H4 (cell line): ENCODE measurements around the gene GFAP. TPM values are rescaled to one million over a fixed set of nuclear protein-coding genes. Genes with fewer than 3 reads are reported as not detected.
"Not testable (repeated sequence)": the region's sequence is repeated elsewhere in the genome, so short reads cannot be mapped to it uniquely, and the experiment has no call there.

ENCODE experiments used
- DNase-seq: peaks from one replicate; pipeline ENCODE4 v3.0.0-alpha.2; 2015; ENCODE audit warnings: low spot score
- total RNA-seq: library from RNA; depleted of rRNA; stranded (reverse); fragments of >200 nt; shearing (Covaris generic); gene quantifications from 2 replicates; pipeline ENCODE4 v1.2.3, GENCODE V29; 2014; rRNA removed

GFAP gene
- total RNA-seq: not detected in 2 replicates

DNA sequence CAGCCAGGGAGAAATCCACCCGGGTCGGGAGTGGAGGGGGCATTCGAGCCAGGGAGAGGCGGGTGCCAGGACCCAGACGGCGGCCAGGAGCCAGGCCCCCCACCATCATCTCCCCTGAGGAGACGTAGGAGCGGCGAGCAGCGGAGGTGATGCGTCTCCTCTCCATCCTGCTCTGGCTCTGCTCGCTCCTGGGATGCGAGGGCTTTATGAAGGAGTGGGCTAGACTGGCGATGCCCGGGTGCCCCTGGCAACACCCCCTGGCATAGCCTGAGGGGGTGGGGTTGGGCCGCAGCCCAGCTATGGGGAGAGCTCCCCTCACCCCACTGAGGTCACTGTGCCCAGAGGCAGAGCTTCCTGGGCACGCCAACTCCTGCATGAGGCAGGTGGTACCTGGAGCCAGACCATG is at the start of gene GFAP:
Gene GFAP (minus strand): TSS at position 180 of the 406 bp plus-strand sequence. CDS start 14 bp downstream, at position 166.
- DNase-seq: no peak

DNA sequence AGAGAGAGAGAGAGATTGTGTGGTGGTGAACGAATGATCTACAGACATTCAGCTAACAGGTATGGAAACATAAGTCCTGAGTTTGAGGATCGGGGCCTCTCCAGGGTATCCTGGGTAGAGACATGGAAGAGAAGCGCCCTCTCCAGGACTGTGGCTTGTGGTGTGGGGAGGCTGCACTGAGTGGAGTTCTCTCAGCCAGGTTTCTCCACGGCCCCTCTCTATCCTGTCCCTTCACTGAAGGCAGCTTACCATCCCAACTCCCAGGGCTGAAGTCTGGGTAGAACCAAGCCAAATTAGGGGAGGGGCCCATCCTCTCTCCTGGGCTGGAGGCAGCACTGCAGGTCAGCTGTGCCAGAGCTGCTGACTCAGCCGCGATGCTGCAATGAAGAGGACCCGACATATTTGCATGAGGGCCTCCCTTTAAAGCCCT is 46.6 kb upstream of the GFAP start:
- DNase-seq: no peak

DNA sequence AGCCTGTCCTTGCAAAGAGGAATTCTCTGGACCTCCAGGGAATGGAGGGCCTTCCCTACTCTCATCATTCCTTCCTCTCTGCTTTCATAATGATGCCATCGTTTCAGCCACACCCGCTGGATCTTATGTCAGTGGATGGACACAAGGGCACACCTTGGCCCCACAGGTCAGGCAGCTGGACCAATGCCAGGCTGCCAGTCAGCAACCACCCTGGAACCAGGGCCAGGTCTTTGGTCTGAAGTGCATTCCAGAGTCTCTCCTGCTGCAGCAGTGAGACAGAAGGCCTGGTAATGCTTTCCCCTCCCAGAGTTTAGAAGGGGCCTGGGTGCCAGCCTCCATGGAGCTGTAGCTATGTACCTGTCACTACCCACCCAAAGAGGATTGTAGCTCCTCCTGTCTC is 45.4 kb upstream of the GFAP start:
- no peak for DNase-seq

DNA sequence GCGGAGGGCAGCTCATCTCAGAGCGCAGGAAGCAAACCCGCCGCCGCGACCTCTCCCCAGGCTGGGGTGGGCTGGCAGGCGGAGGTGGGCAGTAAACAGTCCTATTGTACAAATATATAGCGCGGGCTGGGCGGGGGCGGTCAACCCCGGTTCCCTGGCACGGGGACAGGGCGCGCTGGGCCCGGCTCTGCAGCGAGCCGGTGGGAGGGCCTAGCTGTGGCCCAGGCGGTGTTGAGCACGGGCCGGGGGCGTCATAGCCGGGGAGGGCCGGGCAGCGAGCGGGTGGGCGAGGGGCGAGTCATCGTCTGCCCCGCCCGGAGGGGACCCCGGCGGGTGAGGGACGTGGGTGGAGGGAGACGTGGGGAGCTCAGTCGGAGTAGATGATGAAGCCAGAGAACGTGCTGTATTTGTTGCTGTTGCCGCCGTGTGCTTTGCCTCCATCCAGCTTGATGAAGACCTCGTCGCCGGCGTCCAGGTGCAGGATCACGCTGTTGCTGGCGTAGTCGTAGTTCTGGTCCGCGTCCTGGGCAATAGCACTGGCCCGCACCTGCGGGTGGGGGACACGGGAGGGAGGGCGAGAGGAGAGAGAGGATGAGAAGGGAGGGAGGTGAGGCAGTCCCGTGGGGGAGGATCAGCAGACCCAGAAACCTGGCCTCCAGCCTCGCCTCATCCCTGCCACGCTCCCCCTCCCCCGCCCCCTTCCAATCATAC is 44.7 kb upstream of the GFAP start:
- DNase-seq: no peak

DNA sequence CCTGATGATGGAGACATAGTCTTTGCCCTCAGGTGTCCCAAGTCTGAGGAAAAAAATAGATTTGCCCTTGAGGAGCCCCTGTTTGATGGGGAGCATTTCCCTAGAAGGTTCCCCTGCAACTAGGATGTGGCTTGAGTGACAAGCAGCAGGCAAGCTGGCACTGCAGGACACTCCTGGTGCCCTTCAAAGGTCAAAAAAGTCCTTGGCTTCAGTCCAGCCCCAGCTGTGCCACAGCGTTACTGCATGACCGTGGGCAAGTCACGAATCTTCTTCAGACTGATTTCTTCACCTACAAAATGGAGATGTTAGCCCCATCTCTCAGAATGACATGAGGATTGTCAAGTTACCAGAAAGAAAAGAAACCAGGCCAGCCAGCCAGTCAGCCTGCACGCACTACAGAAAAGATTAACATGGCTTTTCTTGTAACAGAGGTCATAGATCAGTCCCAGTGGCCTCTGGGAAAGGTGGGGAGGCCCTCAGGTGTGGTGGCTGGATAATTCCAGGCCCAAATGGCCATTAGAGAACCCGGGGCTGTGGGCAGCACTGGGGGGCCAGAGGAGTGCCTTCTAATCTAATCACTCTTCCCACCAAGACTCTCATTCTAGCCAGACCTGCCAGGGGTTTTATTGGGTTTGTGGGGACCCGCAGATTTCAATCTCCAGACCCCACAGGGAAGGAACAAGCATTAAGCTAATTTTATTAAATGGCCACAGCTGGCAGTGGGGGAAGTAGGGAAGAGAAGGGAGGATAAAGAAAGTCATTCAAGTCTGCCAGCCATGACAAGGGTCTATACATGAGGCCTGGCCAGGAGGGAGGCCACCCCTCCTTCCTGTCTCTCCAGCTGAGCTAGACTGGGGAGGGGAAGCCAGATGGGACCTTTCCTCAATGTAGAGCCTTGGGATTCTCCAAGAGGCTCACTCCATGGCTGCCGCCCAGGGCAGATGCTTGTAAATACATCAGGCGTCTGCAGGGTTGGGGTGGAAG is 42.0 kb upstream of the GFAP start:
- DNase-seq: no peak

DNA sequence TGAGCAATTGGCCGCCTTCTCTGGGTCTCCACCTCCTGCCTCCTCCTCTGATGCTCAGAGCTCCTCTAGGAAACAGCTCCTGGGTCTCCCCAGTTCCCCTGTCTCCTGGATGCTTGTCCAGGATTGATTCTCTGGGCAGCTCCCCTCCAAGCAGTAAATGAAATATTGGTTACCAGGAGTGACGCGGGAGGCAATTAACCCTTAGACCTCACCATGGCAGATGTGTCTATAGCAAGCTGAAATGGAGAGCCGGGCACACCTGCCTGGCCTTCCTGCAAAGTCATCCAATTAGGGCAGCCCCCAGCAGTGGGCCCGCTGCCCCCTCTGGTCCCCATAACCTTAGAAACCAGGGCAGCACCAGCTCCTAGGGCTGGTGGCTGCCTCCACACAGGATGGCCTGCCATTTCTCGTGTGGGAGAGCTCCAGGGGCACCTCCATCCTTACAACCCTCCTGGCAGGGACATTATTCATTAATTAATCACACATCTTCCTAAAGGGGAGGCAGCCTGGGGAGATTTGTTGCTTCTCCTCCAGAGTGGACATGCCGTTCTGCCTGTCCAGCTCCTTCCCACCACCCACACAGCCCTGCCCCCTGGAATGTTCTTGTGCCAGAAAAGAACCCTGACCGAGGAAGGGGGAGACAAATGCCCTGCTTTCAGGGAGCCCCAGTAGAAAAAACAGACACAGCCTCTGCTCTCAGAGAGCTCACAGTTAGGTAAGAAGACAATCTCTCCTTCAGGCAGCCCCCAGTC is 40.5 kb upstream of the GFAP start:
- DNase-seq: no peak

DNA sequence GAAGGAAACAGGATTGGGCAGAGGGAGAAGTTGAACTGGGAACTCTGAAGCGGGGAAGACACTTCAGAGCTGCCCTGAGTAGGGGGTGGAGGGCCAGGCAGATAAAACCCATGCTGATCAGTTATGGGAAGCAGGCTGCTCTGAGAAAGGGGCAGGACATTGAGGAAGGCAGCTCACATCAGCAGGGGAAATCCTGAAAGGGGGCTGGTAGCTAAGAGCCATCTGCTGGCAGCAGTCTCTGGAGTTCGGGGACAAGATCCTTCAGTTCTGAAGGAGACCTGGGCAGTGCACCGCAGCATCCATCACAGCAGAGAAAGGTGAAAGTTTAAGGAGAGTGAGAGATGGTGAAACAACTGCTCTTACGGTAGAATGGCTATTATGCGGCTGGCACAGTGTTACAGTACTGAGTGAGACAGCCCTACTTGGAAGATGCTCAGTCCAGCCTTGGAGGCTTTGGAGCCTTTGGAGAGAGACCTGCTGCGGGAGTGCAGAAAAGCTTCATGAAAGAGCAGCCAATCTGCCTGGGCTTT is 37.7 kb upstream of the GFAP start:
- no peak for DNase-seq

DNA sequence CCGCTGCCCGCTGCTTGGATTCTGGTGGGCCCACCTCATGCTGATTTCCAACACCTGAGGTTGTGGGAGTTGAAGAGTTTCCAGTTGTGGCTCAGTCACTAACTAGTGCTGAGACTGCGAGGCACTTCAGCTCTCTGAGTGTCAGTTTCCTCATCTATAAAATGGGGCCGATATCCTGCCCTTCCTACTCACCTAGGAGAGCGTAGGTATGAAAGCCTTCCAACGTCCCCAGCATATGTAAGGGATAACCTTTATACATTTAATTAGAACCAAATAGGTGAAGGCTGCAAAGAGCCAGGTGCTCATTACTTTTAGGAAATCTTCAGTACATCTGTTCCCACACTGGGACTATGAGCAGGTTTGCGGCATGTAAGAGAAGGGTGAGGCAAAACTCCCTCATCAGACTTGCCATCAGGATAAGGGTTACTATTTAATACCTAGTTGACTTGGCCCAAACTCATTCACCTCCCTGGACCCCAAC is 33.1 kb upstream of the GFAP start:
- no peak for DNase-seq

DNA sequence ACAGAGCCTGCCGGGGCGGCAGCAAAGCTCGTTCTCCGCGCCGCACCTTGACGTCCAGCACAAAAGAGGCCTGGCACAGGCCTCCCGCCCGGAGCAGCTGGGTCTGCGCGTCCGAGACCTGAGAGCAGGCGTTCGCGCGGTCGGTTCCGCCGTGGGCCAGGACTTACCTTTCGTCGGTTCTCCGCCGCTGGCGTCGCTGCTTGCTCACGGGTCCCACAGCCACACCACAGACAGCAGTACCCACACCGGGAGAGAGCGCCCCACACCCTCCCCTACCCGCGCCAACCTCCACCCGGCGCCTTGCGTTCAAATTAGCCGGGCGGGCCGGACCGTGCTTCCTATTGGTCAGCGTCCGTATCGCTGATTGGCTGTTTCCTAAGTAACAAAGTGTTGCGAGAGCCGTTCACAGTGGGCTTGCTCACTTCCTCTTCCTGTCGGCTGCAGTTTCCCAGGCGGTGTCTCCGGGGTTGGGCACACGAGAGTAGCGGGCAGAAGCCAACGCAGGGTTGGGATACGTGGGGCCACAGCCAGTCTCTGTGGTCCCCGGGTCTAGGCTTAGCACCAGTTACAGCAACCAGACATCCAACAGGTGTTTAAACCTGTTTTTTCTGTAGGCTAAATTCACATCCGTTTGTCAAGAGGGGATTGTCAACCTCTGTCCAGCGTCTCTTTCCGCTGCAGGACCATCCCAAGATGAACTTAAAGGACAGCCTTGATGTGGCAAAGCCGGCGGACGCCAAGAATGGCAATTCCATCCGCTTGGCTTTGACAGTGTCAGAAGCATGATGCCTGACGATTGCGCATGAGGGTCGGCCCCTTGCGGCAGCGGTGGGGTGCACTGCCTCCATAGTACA is 32.4 kb upstream of the GFAP start, which contains the start of gene KIF18B:
Gene KIF18B (minus strand): TSS at position 313 of the 854 bp plus-strand sequence. CDS start 11,429 bp downstream, outside the sequence.
- peak; percentile 99 for DNase-seq

DNA sequence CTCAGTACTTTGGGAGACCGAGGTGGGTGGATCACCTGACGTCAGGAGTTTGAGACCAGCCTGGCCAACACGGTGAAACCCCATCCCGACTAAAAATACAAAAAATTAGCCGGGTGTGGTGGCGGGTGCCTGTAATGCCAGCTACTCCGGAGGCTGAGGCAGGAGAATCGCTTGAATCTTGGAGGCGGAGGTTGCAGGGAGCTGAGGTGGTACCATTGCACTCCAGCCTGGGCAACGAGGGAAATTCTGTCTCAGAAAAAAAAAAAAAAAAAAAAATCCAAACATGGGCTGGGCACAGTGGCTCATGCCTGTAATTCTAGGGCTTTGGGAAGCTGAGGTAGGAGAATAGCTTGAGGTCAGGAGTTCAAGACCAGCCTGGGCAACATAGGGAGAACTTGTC is 30.4 kb upstream of the GFAP start:
- DNase-seq: not testable (repeated sequence)

DNA sequence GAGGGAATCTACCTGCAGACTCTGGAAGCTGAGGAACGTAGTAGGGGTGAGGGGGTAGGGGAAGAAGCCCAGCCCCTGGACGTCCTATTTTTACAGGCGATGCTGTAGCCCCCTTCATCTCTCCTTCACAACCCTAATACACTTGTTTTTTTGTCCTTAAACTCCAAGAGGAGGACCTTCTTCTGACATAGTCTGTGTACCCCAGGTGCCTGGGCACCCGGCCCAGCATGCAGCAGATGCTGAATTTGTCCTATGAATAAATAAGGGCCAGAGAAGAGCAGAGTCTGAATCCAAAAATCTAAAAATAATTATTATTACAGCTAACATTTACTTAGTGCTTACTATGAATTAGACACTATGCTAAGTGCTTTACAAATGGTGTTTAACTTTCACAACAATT is 27.2 kb upstream of the GFAP start:
- DNase-seq: no peak

DNA sequence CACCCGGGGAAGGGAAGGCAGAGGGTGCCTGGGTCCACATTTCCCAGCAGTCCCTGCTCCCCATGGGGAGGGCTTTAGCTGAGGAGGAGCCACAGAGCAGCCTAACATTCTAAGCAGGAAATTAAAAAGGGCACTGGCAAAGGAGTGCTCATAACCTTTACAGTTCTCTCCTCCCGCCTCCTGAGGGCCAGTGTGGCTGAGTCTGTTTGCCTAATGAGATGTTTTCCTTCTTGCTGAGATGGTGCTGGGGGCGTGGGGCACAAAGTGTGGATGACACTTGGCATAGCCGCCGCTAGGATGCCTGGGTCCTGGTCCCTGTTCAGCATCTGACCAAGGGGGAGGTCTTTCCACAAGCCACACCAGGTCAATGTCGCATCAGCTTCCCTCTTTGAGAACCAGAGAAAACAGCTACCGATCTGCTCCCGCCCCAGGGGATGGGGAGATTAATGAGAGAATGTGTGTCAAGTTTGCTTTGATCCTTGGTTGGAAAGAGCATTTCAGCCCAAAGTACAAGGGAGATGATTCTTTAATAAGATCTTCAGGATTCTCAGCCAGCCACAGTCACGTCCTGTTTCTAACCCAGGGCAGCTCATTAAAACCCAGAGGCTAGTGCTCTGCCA is 26.5 kb upstream of the GFAP start:
- no peak for DNase-seq

DNA sequence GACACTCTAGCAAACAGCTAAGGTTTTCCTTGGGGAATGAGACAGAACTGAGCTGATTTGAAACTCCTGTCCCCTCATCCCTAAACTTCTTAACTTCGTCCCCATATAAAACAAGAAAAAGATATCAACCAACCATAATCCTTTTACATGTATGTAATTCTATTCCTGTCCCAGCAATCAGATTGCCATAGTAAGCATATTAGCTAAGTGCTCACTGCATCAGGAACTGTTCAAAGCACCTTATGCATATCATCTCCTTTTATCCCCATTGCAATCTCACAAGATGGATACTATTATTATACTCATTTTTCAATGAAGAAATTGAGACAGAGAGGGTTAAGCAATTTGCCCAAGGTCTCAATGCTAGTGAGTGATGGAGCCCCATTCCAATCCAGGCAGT is 25.5 kb upstream of the GFAP start:
- no peak for DNase-seq

DNA sequence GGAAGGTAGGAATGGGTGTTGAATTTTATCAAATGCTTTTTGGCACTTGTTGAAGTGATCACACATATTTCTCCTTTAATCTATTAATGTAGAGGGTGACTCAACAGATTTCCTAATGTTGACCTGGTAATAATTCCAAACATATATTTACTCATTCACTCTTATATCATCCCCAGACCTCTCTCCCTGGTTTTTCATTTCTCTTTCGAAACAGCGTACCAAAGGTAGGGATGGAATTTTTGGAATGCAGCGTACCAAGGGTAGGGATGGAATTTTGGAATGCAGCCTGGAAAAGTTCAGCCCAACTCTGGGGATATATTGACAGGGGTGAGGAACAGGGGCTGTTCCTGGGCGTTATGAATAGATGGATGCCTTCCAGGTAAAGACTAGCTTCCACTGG is 25.0 kb upstream of the GFAP start:
- DNase-seq: no peak

DNA sequence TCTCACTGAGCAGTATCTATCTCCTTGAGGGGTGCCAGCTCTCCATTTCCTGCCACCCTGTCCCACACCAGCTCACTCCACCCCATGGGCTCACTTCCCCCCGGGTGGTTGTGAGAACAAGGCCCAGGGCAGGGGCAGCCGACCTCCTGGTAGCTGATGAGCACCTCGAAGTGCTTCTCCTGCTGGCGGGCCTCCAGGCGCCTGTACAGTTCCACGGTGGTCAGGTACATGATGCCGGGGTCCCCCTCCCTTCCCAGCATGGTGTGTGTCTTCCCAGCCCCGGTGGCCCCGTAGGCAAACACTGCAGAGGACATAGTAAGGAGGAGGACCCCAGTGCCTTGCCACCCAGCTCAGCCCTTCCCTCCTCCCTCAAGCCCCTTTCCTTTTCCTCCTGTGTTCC is 19.8 kb upstream of the GFAP start:
- no peak for DNase-seq

DNA sequence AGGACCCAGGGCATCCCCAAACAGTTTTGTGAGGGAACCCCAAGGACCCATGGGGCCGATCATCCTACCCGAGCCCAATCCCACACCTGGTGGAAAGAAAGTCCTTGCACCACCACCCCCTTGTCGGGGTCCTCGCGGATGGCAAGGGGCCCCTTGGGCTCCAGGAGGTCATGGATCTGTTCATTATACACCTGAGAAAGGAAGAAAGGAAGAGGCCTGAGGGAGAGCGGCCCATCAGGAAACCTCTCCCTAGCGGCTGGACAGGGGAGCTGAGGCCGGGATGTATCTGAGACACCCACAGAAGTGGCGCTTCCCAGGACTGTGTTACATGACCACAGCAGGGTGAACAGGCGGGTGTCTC is 19.4 kb upstream of the GFAP start:
- DNase-seq: no peak

DNA sequence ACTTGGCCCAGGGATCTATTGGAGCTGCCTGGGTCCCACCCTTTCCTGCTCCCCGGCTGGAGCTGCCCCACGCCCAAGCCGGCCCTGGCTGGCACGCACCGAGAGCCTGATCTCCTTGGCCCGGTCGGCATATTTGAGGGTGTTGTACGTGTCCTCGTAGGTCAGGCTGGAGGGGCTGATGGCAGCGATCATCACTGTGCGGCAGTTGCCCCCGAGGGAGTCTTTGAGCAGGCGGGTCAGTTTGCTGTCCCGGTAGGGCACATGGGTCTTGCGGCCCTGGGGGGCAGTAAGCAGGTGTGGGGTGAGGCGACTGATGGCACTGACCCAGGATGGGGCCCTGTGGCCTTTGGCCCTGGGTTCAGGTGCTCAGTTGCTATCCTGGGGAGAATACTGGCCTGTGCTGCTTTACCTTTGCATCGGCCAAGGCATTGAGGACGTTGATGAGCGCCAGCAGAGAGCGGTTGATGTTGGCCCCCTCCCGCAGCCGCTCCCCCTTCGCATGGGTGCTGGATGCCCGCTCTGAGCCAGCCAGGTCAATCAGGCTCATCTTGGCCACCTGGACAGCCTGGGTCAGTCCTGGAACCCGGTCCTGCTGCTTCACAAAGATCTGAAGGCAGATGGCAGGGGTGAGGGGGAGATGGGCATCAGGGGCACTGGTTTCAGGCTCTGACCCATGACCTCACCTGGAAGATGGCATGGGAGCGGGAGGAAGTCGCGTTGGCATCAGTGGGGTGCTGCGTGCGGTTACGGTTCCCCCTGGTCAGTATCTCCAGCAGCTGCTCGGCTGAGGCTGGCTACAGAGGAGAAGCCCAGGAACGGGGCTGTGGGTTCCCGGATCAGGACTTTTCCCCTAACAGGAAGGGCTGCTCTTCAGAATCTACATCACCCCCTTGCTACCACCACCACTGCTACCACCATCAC is 18.8 kb upstream of the GFAP start:
- no peak for DNase-seq

DNA sequence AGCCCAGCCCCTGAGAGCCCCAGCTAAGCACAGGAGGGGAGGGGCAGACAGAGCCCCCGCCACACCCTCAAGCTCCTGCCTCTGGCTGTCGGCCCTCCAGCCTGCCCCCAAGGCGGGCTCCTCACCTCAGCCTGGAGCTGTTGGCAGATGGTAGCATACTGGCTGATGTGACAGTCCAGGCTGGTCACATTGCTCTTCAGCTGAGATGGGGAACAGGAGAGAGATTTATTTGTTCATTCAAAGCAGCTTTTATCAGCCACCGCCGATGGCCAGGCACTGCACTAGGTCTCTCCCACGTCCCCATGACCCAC is 17.4 kb upstream of the GFAP start:
- DNase-seq: no peak

DNA sequence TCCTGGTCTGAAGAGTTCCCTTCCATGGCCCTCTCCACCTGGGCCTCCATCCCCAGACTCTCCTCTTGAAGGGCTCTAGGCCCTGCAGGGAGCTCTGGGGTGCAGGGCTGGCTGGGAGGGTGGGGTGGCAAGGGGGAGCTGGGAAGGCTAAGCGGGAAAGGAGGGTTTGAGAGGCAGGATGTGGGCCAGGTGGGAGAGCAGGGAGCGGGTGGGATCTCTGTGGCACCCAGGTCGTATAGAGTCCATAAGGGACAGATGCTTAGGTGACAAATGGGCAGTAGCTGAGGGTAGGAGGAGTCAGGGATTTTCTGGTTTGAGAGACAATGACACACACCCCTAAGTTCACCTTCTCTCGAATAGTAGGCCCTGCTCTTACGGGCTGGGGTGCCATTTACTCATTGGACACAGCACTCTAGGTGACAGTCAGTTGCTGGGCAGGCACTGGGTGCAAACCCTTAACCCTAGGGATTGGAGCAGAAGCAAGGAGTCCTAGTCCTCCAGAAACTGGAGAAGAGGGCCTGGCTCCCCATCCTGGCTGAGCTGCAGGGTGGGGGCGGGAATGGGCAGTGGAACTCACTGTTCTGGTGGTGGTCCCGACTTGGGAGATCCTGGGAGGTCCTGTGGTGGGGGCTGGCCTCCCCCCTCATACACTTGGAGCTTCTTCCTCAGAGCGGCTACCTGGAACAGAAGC is 16.9 kb upstream of the GFAP start:
- DNase-seq: no peak
